Left forelimb (tissue), 1 donor: Measurements from ENCODE around the gene EHMT1.
"Not testable (repeated sequence)": the region's sequence is repeated elsewhere in the genome, so short reads cannot be mapped to it uniquely, and the experiment has no call there.

Experiments used
- DNase-seq: peaks from one replicate; pipeline ENCODE4 v3.0.0-alpha.2; 2018; ENCODE audit warnings: low spot score

The EHMT1 gene

DNA sequence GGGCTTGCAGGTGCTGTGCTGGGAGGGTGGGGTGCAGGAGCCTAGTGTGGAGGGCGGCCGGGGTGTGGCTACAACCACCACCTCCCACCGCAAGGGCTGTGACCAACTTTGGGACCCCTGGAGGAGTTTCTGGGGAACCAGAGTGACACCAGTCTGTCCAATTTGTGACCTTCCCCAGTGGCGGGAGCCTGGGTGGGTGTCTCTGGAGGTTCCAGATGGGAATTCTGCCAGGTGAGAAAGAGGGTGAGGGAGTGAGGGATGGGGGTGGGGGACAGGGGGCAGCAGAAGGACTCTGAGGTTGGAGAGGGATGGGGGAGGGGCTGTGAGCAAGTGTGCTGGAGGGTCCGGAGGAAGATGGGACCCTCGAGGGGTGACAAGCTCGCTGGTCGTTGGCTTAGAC lies 254.6 kb downstream of the EHMT1 start:
- DNase-seq = no peak

DNA sequence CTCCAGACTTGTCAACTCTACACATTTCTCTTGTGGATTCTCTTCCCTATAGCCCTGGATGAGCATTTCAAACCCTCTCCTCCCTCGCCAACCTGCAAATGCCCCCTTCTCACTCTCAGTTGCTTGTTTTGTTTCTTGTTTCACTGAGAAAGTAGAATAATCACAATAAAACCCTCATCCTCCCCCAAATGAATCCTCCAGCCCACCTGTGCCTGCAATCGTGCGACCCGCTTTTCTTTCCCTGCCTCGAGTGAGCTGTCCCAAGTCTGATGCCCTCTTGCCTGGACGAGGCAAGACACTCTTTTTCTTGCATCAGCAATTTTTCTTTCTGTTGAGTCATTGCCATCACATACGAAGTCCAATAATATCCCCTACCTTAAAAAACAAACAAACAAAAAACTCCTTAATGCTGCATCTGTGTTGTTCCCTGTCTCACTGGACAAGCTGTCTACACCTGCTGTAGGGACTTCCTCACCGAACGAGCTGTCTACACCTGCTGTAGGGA lies 255.1 kb downstream of the EHMT1 start:
- DNase-seq = no peak

DNA sequence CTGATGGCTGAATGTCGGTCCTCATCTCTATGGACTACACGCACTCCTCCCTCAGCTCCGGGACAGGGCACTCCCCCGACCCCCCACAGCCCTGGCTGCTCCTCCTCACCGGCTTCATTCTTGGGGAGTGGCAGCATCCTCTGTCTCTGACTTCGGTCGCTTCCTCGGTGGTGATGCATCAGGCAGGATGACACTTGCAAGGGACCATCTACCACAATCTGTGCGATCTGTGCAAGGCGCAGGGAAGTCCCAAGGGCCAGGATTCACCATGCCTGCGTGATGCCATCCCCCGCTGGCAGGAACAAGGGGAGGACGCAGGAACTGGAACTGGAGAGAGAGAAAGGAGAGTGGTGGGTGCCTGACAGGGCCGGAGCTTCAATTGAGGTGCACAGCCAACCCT lies 256.5 kb downstream of the EHMT1 start:
- peak; percentile 55 for DNase-seq

DNA sequence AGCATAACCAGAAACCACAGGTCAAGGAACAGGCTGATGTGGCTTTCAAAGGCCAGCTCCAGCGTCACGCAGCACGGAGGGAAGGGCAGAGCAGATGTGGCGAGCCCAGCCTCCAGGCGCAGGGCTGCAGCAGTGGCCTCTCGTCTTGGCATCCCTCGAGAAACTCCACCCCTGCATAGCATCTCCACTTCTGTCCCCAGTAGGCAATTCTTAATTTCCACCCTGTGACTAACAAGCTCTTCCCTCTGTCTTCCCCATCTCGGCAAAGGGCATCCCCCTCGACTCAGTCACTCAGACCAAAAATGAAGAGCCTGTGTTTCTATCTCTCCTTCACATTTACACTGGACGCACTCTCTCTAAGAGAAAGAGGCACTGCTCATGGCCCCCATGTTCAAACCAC lies 257.0 kb downstream of the EHMT1 start:
- DNase-seq = no peak

DNA sequence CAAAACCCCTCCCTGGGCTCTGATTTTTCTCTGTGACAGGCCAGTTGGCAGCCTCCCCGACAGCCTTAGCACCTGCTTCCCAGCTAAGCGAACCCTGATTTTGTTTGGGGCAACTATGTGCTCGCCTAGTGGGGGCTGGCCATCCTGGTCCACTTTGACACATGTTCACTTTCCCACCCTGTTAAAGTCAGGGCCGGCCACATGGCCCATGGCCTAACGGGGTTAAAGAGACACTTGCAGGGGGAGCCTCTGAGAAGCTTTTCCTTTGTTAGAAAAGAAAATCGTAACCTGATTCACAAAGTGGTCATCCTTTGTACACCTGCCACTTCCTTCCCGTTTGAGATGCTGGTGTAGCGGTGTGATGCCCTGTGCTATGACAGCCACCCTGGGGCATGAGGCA lies 257.5 kb downstream of the EHMT1 start:
- DNase-seq = no peak

DNA sequence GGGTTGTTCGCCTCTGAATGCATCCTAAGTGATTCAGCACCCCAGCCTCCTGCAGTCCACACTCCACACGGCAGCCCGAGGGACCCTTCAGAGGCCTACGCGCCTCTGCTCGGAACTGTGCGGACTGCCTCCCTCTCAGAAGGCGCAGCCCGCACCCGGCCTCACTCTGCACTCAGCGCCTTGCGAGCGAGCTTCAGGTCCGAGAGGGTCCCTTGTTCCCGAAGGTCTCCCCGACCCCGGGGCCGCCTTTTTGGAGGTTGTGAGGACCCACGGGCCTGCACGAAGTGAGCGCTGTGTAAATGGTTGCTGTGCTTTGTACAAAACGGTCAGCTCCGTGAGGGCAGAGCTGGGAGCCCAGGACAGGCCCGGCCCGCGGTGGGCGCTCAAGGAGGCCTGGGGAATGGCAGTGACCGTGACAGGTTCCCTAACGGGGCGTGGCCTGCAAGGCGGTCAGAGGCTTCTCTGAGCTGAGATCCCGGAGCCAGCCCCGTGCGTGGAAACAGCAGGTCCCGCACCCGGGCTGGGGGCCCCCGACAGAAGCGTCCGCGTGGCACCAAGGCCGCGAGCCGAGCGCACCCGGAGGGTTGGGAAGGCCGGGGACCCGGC lies 258.1 kb downstream of the EHMT1 start:
- no peak for DNase-seq

DNA sequence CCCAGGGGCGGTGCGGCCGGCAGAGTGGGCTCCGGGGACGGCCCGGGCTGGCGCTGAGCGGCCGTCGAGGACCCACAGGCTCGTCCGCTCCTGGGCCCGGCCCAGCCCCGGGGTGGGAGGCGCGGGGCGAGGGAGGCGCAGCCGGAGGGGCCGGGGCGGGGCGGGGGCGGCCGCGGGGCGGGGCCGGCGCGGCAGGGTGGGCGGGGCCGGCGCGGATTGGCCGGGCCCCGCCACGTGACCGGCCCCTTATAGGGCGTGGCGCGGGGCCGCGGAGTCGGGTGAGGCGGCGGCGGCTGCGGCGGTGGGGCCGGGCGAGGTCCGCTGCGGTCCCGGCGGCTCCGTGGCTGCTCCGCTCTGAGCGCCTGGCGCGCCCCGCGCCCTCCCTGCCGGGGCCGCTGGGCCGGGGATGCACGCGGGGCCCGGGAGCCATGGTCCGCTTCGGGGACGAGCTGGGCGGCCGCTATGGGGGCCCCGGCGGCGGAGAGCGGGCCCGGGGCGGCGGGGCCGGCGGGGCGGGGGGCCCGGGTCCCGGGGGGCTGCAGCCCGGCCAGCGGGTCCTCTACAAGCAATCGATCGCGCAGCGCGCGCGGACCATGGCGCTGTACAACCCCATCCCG lies 258.8 kb downstream of the EHMT1 start, which contains the start of gene CACNA1B:
CACNA1B (plus strand) TSS at position 277 of the 617 bp plus-strand sequence; CDS start at position 429, 152 bp downstream.
- DNase-seq = not testable (repeated sequence)

DNA sequence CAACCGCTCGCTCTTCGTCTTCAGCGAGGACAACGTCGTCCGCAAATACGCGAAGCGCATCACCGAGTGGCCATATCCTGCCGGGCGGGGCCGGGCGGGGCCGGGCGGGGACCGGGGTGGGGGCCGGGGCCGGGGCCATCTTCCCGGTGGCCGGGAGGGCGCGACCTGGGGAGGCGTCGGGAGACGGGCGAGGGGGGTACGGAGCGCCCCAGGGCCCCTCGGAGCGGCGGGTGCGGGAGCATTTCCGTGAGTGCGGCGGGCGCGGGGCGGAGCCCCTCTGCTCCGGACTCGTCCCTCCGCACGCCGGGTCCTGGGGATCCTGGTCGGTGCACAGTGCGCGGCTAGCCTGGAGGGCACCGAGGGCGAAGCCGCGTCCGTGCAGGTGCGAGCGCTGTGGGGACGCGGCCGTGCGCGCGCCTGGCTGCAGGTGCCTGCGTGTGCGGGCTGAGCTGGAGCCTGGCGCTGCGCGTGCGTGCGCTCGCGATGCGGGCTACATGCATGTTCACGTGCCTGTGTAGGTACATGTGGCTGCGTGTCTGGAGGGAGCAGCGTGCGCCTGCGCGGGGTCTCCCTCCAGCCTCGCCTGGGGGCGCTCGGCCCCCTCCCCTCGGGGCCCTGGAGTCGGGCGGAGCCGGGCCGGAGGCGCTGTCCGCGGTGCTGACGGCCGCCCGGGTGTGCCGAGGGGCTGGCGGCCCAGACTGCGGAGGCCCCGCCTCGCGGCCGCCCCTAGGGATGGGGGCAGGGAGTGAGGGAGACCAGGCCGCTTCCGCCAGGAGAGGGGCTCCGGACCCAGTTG lies 259.5 kb downstream of the EHMT1 start:
- DNase-seq = no peak

DNA sequence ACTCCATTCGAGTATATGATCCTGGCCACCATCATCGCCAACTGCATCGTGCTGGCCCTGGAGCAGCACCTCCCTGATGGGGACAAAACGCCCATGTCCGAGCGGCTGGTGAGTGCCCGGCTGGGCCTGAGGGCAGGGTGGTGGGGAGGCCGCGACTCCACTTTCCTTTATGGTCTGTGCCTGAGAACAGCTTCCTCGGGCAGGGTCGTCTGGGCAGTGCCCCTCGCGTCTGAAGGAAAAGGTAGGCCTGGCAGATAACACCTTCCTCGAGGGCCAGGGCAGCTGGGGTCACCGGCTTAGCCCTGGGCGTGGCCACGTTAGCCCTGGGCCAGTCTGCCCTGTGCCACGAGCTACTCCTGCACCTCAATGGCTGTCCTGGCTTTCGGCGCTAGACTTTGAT lies 260.2 kb downstream of the EHMT1 start:
- DNase-seq = no peak

DNA sequence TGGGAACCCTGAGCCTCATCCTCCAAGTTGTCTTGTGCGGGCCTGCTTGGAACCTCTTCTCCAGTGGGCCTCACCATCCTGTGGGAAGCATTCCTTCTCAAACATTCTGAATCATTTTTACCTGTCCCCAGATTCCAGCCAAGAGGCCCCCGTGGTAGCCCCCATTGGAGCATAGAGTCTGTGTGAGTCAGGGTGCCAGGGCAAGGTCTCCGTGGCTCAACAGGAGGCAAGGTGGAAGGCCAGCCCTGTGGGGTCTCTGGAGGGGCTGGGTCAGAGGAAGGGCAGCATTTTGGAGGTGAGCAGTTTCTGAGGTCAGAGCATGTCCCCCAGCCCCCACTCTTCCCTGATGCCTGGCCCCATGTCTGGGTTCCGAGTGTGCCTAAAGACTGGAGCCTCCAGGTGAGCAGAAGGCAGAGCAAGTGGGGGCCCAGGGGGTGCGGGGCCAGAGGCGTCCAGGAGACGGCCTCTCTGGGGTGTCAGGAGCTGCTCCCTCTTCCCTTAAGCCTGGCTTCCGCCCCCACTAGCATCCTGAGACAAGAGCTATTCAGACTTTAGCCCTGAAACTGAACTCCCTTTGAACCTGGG lies 260.9 kb downstream of the EHMT1 start:
- no peak for DNase-seq

DNA sequence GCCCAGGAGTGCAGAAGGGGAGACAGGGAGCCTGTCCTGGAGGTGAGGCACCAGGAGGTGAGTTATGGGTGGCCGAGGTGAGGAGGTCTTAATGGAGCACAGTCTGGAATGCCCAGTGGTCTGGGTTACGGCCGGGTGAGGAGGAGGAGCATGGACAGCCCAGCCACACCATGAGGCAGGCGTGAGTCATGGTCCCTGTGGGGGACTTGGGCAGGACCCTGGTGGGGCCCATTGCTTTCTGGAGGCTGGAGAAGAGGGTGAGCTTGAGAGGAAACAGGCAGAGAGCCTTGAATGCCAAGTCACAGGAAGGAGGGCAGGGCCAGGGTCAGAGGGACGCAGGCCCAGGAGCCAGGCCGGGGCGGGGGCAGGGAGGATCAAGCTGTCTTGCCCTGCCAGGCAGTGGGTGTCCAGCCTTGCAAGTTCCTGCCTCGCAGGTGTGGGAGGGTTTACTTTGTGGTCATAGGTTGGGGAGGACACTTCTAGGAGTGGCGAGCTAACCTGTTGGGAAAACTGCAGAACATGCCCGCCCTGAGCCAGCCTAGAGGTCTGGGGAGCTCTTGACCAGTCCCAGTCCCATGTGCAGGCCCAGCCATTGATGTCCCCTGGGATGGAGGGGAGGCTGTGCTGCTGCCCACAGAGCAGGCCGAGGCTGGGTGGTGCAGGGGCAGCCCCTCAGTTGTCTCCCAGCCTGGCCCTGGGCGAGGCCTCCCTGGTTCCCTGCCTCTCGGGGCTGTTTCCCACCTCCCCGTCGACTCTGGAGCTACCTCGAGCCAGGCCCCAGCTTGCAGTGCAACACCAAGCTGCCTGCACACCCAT lies 261.6 kb downstream of the EHMT1 start:
- DNase-seq = no peak

DNA sequence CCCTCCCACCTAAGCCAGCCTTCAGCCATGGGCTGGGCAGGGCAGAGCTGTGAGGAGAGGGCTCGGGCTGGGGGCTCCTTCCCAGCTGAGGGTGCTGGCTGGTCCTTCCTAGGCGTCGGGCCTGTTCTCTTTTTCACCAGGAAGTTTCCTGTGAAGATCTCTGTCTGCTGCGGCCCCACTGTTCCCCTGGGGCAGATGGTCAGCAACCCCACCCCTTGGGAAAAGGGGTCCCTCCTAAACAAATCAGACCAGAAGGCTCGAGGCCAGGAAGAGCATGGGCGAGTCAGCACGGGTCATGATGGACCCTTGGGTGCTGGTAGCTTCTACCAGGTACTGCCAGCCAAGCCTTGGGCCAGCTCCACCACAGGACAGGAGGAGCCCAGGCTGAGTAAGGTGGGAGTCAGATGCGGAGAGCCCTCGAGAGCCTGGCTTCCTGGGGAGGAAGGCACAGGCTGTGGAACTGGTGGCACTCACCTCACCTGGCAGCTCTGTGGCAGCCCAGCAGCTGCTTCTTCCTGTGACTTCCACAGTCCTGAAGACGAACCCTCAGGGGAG lies 262.2 kb downstream of the EHMT1 start:
- DNase-seq = no peak

DNA sequence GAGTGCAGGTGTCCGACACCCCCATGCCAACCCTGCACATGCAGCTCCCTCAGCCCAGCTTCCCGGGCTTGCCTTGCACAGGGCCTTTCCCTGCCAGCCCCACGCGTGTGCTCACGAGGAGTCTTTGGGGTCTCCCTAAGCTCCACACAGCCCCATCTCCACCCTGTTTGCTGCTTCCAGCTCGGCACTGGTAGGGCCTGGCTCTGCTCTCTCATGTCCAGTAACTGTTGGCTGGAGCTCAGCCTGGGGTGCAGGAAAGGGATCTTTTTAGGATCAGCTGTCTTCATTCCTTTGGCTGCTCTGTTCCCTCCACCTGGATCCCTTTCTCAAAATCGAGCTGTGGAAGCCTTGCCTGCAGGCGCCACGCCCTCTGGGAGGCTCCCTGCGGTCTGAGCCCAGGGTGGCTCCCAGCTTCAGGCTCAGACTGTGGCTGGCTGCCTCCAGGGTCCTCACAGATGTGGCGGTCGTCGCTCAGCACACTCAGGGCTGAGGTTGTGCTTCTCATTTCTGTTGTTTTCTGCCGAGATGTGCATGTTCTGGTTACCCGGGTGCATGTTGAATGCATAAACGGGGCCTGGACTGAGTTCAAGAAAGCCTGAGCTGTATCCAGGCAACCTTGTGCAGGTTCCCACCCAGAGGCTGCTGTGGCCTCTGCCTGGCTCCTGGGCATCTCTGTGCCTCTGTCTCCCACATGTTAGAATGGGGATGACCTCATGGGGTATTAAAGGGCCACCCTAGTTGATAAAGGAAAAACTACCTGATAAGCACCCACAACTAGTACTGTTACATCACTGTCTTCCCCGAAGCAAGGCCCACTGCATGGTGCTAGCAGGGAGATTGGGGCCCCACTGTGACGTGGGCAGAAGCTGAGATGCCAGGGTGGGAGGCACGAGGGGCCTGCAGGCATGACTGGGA lies 263.0 kb downstream of the EHMT1 start:
- no peak for DNase-seq

DNA sequence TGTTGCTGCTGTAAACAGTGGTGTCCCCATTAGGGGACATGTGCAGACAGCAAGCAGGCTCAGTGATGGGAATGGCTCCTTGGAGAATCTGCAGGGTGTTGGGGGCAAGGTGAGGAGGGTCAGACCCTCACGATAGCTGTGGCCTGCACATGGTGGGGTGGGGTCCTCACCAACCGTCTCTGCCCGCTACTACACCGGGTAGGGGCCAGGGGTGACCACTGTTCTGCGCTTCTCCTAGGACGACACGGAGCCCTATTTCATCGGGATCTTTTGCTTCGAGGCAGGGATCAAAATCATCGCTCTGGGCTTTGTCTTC lies 263.7 kb downstream of the EHMT1 start:
- no peak for DNase-seq

DNA sequence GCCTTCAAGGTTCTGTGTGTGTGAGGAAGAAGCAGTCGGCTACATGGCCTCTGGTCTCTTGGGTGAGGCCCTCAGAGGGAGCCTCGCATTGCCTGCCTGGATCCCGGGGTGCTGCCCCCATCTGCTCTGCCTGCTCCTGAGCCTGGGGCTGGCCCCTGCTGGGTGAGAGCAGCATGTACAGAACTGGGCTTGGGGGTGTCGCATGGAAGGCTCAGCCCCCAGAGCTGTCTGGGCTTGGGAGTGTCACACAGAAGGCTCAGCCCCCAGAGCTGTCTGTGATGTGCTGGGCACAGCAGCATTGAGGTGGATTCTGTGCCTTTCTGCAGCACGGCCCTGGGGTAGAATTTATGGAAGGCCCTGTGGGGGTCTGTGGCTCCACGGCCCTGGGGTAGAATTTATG lies 265.2 kb downstream of the EHMT1 start:
- DNase-seq = not testable (repeated sequence)

DNA sequence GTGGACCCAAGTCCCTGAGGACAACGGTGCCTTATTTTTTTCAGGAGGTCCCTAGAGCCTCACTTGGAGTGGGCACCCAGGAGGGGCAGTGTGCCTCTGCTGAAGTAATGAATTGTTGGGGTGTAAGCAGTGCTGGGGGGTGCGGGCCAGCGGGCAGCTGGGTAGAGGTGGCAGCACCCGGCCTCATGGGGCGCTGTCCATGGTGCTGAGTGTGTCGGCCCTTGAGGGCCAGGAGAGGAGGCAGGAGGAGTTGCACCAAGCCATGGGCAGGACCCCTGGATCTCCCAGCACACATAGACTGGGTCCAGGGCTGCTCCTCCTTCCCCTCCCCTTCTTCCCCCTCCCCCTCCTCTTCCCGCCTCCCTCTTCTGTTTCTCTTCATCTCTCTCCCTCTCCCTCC lies 265.7 kb downstream of the EHMT1 start:
- DNase-seq = not testable (repeated sequence)

DNA sequence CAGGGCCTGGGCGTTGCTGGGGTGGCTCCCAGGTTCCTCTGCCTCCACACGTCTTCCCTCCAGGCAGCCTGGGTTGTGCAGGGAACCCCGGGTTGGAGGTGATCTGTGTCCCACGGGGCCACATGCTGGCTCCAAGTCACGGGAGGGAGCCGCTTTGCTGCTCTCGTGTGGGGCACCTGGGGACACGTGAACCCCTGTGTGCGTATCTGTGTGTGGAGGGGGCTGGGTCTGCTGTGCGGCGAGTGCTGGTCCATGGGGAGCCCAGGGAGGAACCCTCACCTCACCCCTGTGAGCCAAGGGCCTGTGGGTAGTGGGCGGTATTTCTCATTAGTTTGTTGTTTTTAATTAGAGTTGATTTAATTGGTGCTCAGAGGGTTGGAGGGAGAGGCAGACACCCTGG lies 266.3 kb downstream of the EHMT1 start:
- not testable (repeated sequence) for DNase-seq
